GM12873 (cell line): Measurements from ENCODE around the gene RAPGEF5.

ENCODE experiments used
- TF ChIP-seq, protein P1 (sequence below): IDR thresholded peaks from 2 replicates; pipeline ENCODE4 v1.5.1; 2012; ENCODE audit warnings: low read depth, mild to moderate bottlenecking, moderate library complexity, low read length, control low read depth; ENCODE audit not compliant: insufficient read depth; ENCODE audit errors: missing control alignments

Gene RAPGEF5

DNA sequence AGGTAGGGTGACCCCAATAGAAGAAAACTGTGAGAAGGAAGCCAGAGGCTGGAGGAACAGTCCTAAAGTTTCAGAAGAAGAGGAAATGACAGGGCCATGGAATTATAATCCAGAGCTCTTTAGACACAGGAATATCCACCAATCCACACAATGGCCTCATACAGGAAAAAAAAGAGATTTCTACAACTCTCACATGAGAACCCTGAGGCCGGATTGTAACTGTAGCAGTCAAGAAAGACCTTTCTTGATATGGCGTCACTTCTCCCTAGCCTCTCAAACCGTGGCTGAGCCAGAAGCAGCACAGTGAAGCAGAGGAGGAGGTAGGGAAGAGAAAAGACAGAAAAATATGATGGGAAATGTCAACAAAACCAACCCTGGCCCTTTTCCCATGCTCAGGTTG, 76.9 kb downstream of the RAPGEF5 start:
- TF ChIP-seq, protein P1, sequence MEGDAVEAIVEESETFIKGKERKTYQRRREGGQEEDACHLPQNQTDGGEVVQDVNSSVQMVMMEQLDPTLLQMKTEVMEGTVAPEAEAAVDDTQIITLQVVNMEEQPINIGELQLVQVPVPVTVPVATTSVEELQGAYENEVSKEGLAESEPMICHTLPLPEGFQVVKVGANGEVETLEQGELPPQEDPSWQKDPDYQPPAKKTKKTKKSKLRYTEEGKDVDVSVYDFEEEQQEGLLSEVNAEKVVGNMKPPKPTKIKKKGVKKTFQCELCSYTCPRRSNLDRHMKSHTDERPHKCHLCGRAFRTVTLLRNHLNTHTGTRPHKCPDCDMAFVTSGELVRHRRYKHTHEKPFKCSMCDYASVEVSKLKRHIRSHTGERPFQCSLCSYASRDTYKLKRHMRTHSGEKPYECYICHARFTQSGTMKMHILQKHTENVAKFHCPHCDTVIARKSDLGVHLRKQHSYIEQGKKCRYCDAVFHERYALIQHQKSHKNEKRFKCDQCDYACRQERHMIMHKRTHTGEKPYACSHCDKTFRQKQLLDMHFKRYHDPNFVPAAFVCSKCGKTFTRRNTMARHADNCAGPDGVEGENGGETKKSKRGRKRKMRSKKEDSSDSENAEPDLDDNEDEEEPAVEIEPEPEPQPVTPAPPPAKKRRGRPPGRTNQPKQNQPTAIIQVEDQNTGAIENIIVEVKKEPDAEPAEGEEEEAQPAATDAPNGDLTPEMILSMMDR = no peak

DNA sequence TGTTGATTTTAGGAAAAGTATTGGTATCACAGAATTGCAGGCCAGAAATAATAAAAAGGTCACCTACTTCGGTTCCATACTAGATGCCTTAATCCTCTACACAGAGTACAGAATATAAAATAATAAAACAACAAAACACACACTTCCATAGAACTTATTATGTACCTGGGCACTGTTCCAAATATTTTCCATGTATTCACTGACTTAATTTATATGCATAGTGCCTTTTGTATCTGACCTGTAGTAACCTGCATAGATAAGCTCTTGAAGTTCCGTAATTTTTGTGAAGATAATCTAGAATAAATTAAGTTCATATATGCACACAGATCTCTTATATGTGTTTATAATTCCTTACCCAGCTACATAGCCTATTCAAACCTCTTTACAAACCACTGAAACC, 78.3 kb downstream of the RAPGEF5 start:
- TF ChIP-seq, protein P1 = no peak

DNA sequence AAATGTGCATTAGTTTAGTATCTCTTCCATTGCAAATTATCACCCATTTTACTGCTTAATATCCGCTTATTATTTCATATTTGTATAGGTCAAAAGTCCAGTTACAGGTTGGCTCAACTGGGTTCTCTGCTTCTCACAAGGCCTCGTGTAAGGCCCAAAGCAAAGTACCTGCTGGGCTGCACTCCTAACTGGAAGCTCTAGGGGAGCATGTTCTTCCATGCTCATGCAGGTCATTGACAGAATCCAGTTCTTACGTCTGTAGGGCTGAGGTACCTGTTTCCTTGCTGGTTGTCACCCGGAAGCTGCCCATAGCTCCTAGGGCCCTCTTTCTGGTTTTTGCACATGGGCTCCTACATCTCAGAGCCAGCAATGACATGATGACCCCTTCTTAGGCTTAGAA, 79.6 kb downstream of the RAPGEF5 start:
- TF ChIP-seq, protein P1 = no peak

DNA sequence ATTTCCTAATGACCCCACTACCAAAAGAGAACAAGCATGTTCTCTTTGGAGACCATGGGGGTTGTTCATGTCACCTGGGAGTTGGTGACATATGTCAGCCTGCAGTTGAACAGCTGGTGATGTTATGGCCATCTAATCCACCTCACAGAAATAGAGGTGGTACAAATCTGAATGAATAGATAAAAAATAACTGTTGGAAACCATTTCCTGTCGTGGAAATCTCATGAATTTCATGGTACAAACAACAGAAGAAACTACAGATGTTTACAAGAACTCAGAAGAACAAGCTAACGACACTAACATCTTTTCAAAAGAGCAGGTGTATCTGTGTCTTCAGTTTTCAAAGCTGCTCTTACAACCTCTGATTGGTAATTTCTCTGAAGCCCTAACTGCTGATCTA, 81.3 kb downstream of the RAPGEF5 start:
- TF ChIP-seq, protein P1 = no peak

DNA sequence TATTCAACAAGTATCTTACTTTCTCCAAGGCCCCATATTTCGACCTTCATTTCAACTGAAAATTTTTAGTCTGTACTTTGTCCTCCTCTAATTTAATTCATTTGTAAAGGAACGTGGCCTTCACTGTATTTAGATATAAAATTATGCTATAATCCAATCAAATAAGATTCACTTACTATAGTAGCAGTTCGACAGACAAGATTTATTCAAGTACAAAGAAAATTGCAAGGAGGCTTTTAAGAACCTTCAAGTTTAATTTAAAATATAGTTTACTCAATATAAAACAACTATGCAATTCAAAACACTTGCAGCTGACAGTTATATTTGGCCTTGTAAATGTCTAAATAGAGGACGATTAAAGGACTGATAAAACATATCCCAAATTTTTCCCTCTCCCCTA, 85.6 kb downstream of the RAPGEF5 start:
- TF ChIP-seq, protein P1 = no peak

DNA sequence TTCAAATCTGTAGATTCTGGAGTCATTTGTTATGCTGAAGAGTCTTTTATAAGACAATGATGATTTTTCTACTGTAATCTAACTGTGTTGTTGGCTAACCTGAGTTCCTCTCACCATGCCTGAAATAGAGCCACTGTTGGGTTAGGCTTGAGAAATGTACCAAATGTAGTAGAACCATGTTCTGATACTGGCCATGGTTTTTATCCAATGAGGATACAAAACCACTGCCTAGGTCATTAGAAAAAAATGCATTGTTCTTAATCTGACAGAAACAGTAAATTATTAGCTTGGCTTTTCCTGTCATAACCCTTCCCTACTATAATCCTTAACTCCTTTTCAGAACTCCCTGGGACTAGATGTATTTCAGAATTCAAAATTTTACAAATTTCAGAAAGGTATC, 86.6 kb downstream of the RAPGEF5 start:
- TF ChIP-seq, protein P1 = no peak

DNA sequence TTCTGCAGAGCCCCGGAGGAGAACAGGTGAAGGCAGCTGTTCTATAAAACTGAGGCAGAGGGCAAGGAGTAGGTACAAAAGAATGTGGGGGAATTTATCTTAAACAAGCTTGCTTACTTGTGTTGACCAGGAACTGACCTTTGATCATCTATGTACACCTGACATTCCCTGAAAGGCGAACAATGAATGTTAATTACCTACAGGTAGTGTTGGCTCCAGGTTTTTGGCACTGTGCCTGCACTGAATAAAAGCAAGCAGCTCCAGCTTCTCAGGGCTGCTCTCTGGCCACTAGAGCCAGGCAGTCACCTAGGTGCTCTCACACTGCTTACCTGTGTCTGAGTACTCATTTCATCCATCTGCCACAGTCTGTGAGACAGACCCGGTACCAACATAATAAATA, 87.0 kb downstream of the RAPGEF5 start:
- TF ChIP-seq, protein P1 = no peak

DNA sequence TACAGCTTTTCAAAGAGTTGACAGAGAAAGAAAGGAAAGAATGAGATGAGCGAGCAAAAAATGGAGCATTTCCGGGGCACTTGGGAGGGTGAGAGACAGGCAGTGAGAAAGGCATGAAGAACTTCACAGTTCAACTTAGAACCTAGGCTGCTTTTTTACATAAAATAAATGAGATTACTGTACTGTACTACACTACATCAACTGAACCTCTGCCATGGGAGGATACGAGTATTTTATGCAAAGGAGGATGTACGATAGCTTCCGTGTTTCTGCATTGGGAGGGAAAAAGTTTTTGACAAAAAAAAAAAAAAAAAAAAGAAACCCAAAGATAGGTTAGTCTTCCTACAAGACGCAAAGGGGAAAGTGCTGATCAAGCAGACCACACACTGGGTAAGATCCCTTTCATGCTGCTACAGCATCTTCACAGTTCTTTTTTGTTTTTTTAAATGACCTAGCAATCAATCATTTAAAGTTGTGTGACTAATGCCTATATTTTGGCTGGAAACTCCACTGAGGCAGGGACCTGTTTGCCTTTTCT, 88.0 kb downstream of the RAPGEF5 start:
- TF ChIP-seq, protein P1 = no peak
